Eye (tissue), 1 donor: ENCODE data around the gene TBC1D1.

Source experiments
- DNase-seq: peaks from one replicate; pipeline ENCODE4 v3.0.0-alpha.2; 2015

Gene TBC1D1

DNA sequence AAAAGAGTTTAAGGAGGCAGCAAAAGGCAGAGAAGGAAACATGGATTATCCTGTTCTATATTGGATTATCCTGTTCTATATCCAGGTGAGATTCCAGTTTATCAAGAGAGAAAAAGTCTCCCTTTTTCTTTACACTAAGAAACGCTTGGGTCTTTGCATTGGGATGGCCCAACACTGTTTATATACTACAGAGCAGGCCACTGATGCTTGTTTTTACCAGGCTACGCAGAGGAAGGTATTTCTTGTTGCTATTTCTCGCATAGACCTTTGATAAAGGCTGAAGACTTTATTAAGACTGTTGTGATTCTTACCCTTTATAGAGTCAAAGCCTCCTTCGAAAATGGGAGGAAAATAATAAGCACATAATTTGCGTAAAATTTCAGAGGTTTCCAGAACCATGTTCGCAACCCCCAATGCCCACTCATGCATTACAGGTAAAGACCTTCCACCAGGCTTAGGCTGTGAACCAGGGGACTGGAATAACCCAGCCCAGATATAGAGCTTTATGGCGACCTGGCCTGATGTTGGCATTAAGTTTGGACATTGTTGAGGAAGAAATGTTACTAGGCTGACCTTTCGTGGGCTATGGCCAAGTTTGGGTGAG is 287.6 kb downstream of the TBC1D1 start:
- no peak for DNase-seq

DNA sequence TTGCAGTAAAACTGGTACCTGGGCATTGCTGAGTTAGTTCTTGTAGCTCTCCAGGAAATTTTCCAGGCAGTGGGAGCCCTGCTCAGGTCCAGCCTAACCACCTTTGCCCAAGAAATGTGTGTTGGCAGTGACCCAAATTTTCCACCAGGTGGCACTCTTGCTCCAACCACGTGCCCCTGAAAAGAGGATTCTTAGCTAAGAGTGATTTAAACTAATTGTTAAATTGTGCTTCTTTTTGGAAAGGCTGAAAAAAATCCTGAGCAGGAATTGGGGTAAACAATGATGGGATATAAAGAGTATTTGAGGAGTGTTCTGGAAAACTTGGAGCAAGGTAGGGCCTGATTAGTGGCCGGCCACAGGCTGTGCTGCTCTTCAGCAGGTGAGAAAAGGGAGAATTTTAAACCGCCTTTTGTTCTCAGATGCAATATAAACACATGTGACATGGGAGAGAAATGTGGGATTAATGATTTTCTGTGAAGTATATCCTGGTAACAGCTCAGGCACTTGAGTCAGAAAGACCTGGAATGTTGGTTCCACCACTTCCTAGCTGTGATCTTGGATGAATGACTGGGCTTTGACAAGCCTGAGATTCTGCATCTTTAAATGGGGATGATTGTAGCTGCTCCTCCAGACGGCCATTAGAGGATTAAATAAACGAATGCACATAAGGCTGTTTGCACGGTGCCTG is 288.9 kb downstream of the TBC1D1 start:
- DNase-seq, result peak; percentile 93

DNA sequence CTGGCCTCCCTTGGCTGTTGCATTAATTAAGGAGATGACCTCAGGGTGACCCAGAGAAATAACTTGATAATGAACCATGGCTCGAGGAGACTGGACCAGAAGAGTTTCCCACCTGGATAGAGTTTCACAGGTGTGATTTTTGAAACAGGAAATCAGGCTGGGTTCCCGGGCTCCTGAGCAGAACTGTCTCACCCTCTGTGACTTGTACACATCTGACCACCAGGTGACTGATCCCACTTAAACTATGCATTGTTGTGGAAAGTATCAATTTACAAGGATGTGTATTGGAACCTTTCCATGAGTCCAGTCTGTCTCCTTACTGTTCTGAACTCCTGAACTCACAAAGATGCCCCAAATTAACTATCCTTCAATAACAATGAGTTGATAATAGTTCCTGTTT is 289.6 kb downstream of the TBC1D1 start:
- DNase-seq, result no peak

DNA sequence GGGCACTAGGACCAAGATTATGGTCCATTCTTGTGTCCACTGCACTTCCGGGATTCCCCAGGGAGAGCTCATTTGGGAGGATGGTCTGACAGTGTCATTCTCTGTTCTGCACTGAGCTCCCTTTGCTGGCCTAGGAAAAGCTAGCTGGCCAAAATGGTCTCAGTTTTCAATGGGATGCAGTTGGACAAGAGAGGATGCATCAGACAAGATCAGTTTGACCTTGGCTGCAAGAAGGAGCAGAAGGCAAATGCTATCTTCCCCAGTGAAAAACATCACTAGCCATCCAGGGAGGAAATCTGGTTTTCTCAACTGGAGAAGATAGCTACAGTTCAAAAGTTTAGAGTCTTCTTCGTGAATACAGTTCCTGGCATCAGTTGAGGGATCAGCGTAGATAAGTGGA is 290.4 kb downstream of the TBC1D1 start:
- DNase-seq, result no peak

DNA sequence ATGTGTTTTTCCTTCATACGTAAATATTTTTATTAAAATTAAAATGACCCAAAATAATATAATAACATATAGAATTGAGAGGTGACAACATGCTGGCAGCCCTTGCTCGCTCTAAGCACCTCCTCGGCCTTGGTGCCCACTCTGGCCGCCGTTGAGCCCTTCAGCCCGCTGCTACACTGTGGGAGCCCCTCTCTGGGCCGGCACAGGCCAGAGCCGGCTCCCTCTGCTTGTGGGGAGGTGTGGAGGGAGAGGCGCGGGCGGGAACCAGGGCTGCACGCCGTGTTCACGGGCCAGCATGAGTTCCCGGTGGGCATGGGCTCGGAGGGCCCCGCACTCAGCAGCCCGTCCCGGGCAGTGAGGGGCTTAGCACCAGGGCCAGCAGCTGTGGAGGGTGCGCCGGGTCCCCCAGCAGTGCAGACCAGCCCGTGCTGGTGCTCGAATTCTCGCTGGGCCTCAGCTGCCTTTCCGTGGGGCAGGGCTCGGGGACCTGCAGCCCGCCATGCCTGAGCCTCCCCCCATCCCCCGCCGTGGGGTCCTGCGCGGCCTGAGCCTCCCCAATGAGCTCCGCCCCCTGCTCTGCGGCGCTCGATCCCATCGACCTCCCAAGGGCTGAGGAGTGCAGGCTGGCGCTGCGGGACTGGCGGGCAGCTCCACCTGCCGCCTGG is 291.6 kb downstream of the TBC1D1 start:
- DNase-seq, result no peak

DNA sequence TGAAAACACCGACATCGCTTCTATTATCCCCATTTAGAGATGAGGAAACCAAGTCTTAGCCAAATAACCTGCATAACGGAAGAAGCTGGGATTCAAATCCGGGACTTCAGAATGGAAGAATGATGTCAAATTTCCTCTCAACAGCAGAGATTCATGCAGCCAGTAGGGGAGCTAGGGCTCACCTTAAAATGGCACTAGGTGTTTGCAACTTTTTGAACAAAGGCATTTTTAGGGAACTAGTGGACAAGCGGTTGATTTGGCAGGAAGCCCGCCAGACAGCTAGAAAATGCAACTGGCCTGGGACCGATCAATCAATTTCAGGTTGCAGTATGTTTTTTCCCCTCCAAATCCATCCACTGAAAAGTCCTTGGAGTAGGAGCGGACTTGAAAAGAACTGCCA is 293.5 kb downstream of the TBC1D1 start:
- DNase-seq, result no peak

DNA sequence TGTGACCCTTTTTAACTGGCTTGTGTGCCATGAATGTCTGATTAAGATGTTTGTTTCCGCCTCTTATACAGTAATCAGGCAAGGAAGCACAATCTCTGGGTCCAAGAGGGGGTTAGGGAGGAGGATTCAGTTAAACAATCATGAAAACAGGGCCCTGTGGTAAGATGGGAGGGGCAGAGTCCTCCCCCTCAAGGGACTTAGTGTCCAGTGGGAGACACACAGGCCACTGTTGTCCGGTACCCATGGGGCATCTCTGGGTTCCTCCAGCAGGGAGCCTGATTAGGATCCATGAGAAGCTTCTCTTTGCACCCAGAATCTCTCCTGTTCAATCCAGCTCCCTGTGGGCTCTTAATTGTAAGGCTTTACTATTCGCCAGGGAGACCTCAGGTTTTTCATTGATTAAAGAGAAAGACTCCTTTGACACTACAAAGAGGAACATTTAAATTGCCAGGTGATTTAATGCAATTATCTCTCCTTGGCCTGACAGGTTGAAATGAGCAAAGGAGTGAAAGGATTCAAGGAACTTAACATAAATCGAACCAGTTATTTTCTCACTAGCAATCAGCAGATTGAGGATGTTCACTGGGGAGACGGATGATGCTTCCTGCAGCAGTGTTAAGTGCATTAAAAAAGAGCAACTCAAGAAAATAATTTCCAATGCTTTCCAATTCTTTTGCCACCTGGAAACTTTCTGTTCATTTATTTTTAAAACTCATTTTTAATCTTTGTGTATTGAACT is 294.7 kb downstream of the TBC1D1 start:
- no peak for DNase-seq

DNA sequence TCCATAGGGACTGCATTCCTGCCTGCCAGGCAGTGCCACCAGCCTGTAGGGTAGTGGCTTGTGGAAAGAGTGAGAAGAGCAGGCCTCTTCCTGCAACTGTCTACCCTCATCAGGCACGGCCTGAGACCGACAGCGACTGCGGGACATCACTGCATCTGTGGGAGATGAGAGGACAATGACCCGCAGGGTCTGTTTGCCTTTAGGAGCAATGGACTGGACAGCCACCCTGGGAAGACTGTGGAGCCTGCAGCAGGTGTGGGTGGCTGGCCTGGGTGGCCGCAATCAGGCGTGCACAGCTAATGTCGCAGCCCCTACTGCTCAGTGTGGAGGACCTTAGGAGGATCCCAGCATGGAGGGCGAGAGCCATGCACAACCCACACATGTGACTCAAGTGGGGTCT is 297.3 kb downstream of the TBC1D1 start:
- DNase-seq, result no peak

DNA sequence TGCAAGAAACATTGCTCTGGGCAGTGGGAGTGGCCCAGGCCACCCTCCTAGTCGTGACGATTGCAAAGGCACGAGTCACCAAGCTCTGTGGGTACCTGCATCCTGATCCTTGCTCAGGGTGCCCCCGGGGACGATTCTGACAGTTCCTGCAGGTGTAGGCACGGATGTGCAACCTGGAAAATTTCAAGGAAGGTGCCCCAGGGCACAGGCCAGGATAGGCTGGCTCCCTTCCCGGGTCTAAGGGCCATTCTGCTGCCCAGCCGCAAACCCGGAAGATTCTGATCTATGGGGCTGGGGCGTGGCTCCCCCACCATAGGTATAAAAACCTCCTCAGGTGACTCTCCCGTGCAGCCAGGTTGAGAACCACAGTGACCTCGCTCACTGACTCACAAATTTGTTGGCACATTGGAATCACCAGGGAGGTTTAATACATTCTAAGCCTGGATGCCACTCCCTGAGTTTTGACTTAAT is 297.8 kb downstream of the TBC1D1 start:
- no peak for DNase-seq
